NK-92 treated with Interleukin-12 subunit alpha and Interleukin-12 subunit beta, amount 100 ng/mL, for 24 hours (cell line): Measurements from ENCODE around the gene GRID1.
"Not testable (repeated sequence)": the region's sequence is repeated elsewhere in the genome, so short reads cannot be mapped to it uniquely, and the experiment has no call there.

Source experiments
- DNase-seq: peaks from one replicate; lab custom pipeline; 2025; lab: John Stamatoyannopoulos, UW

GRID1 gene

GRCh38 chr10:86035791-86036543 lies 330.6 kb downstream of the GRID1 start:
- DNase-seq, result no peak

- DNase-seq, result no peak
Observed at GRCh38 chr10:86034710-86035109, 331.9 kb downstream of the GRID1 start.

DNA sequence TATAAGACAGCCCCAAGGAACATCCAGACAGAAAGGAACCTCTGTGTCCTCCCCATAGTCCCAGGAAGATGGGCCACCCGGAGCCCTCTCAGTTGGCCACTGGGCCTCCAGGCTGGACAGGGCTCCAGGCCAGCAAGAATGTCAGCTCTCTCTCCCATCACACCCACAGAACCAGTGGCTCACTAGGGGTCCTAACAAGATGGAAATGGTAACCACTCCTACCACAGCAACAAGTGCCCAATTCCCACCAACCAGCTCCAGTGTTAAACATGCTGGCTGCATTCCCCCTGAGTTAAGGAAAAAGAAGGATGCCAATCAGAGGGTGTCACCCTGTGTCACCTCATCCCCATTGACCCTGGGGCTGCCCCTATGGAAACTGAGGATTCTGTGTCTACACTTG lies 333.0 kb downstream of the GRID1 start:
- DNase-seq, result no peak

DNA sequence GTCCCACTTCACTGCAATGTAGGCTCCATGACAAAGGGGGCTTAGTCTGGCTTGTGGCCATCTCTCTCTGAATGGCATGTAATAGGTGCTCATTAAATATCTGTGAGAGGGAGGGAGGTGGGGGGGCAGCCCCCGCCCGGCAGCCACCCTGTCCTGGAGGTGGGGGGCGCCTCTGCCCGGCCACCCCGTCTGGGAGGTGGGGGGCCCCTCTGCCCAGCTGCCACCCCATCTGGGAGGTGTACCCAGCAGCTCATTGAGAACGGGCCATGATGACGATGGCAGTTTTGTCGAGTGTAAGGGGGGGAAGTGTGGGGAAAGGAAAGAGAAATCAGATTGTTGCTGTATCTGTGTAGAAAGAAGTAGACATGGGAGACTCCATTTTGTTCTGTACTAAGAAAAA lies 334.5 kb downstream of the GRID1 start:
- not testable (repeated sequence) for DNase-seq

DNA sequence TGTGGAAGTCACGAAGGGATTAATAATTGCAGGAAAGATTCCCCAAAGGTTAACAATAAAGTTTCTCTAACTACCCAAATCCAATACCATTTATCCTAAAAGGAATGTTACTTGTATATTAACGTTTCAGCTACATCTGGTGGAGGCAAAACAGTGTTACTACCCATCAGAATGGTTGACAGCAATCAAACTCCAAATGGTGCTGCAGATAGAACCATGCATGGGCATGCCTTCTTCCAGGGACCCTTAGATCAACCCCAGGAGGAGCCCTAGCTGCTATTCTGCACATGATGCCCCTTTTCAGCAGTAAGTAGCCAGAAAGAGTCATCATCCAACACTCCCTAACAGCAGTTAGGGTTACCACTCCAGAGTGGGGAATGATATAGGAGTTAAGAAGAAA lies 336.3 kb downstream of the GRID1 start:
- no peak for DNase-seq

DNA sequence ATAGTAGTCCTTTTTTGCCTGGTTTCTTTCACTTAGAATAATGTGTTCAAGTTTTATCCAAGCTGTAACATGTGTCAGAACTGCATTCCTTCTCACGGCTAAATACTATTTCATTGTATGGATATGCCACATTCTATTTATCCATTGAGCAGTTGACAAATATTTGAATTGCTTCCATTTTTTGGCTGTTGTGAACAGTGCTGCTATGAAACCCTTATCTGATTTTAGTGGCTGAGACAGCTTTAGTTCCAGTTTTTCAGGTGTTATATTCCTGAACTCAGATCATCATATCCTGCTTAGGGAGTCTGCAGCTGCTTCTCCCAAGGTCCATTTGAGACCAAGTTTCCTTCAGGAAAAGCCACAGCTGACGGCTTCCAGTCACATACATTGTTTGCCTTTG lies 339.2 kb downstream of the GRID1 start:
- no peak for DNase-seq

DNA sequence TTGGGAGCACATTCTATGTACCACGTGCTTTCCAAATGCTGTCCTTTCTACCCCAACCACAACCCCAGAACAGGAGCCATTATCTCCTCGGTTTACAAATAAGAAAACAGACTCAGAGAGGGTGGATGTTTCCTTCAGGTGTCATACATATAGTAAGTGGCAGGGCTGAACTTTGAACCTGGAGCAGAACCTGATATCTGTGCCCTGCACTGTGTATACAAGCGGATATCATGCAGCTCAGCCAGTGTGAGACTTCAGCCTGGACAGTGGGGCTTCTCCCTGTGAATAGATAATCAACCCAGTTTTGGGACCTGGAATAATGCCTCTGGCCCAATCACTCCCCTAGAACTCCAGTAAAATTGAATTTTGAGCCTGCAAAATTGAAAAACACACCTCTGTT lies 341.1 kb downstream of the GRID1 start:
- DNase-seq, result no peak

- no peak for DNase-seq
Observed at GRCh38 chr10:86024281-86025041, 342.1 kb downstream of the GRID1 start.

DNA sequence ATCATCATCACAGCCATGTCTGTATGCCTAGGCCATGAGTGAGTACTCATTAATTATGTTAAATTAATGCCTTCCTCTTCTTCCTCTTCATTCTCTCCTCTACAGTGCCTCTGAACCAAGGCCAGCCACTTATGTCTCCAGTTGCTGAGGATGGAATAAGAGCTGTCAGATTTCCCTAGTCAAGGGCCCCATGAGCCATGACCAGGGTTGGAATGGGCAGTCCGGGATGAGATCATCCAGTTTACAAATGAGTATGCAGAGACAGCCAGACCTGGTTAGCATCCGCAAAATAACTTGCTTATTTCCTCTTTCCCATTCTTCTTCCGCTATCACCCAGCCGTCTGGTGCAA lies 342.7 kb downstream of the GRID1 start:
- no peak for DNase-seq

- DNase-seq, result no peak
Observed at GRCh38 chr10:86023336-86023735, 343.3 kb downstream of the GRID1 start.

GRCh38 chr10:86022906-86023305 lies 343.7 kb downstream of the GRID1 start:
- no peak for DNase-seq

DNA sequence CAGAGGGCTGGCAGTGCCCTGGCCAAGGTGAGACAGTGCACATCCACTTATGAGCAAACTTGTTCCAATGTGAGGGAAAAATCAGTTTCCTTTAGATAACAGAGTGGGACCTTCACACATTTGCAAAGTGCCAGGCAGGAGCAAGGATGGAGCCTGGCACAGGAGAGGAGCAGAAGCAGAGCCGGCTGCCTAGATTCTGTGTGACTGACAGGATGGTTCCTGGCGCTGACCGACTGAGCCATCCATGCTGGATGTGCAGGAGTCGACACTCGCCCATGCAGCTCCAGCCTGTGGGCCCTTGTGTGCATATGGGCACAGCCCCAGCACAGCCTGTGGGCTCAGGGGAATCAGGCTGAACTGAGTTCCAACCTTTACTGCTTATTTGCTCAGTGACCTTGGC lies 346.5 kb downstream of the GRID1 start:
- DNase-seq, result no peak

DNA sequence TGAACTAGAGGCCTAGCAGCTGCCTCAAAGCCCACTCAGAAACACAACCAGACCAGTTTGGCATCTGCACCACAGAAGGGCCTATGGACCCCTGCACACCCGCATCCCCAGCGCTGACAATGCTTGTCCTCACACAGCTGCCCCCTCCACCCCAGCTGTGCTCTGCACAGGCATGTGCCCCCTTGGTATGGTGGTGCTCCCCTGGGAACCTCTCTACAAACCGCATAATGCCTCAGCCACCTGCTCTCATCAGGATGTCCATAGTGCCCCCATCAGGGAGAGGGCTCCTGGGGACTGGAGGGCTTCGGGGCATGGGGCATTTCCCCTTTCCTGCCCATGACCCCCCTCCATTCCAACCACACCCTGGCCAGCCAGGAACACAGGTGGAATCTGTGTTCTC lies 347.5 kb downstream of the GRID1 start:
- DNase-seq, result no peak

GRCh38 chr10:86018735-86019058 lies 347.9 kb downstream of the GRID1 start:
- no peak for DNase-seq

- peak; percentile 27 for DNase-seq
Observed at GRCh38 chr10:86017841-86018734, 348.5 kb downstream of the GRID1 start.

- DNase-seq, result no peak
Observed at GRCh38 chr10:86013568-86013967, 353.0 kb downstream of the GRID1 start.

GRCh38 chr10:86007171-86007570 lies 359.4 kb downstream of the GRID1 start:
- DNase-seq, result no peak

DNA sequence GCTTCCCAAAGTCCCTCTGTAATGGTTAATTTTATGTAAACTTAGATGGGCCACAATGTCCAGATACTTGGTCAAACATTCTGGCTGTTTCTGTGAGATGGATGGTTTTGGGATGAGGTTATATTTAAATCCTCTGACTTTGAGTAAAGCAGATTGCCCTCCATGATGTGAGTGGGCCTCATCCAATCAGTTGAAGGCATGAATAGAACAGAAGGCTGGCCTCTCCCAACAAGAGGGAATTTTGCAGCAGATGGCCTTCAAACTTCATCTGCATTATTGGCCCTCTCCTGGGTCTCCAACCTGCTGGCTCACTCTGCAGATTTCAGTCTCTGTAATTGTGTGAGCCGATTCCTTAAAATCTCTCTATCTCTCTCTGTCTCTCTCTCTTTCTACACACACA lies 362.3 kb downstream of the GRID1 start:
- no peak for DNase-seq

GRCh38 chr10:86003201-86003621 lies 363.4 kb downstream of the GRID1 start:
- DNase-seq, result no peak

DNA sequence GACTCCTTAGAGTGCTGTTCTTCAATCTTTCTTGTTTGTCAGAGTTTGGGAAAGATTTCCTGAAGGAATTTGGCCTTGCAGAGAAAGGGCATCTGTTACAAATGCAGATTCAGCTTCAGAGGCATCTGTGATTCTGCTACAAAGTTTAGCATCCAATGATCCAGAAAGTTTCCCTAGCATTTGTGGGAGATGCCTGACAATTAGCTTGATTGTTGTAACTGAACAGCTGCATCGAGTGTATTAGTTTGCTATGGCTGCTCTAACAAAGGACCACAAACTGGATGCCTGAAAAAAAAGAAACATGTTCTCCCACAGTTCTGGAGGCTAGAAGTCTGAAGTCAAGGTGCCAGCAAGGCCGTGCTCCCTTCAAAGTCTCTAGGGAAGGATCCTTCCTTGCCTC lies 365.1 kb downstream of the GRID1 start:
- no peak for DNase-seq

GRCh38 chr10:85997544-85997943 lies 369.1 kb downstream of the GRID1 start:
- DNase-seq, result no peak

- peak; percentile 6 for DNase-seq
Observed at GRCh38 chr10:85995791-85996190, 370.8 kb downstream of the GRID1 start.
